Heart left ventricle (tissue), 16 donors: ENCODE data around the gene RFX6. TPM values are rescaled to one million over a fixed set of nuclear protein-coding genes. Genes with fewer than 3 reads are reported as not detected.

Experiments used
- ATAC-seq, 4 donors: fragments of 200-7000 bp; cut with Tn5 transposase; one replicate each; pipeline ENCODE4 v1.9.1; 2020 to 2022; ENCODE audit warnings: moderate library complexity in 4 of 4, mild to moderate bottlenecking in 3 of 4, moderate number of reproducible peaks in 1 of 4
- DNase-seq, 5 donors: peaks; one replicate each; pipeline ENCODE4 v3.0.0-alpha.2; 2020
- H3K27ac ChIP-seq, 12 donors: fragments of 200-600 bp; sonication (generic) in 4 of 12; one replicate each; pipeline versions ENCODE4 v1.5.0 to v1.8.0; 2016 to 2022; ENCODE audit warnings: mild to moderate bottlenecking in 2 of 12
- H3K27me3 ChIP-seq, 9 donors: fragments of 200-600 bp; sonication (generic) in 2 of 9; one replicate each; pipeline versions ENCODE4 v1.5.1 to v1.8.0; 2016 to 2022; ENCODE audit warnings: mild to moderate bottlenecking in 3 of 9
- H3K36me3 ChIP-seq, 9 donors: fragments of 200-600 bp; sonication (generic) in 2 of 9; one replicate each; pipeline versions ENCODE4 v1.5.0 to v1.8.0; 2018 to 2022; ENCODE audit warnings: mild to moderate bottlenecking in 2 of 9
- H3K4me1 ChIP-seq, 12 donors: fragments of 200-600 bp; sonication (generic) in 4 of 12; one replicate each; pipeline versions ENCODE4 v1.5.0 to v1.8.0; 2016 to 2022; ENCODE audit warnings: mild to moderate bottlenecking in 3 of 12
- H3K4me3 ChIP-seq, 12 donors: fragments of 200-600 bp; sonication (generic) in 4 of 12; one replicate each; pipeline versions ENCODE4 v1.5.0 to v1.8.0; 2017 to 2022; ENCODE audit warnings: mild to moderate bottlenecking in 9 of 12, moderate library complexity in 4 of 12
- H3K9me3 ChIP-seq, 12 donors: fragments of 200-600 bp; sonication (generic) in 4 of 12; one replicate each; pipeline versions ENCODE4 v1.5.0 to v1.8.0; 2016 to 2022; ENCODE audit warnings: mild to moderate bottlenecking in 1 of 12
- POLR2A ChIP-seq, 2 donors: fragments of 450-650 bp; IDR thresholded peaks; one replicate each; pipeline ENCODE4 v1.6.1; 2017; ENCODE audit warnings: antibody characterized with exemption in 2 of 2, mild to moderate bottlenecking in 2 of 2, moderate library complexity in 2 of 2
- WGBS, 4 donors: extraction: QIAGEN DNeasy Blood & Tissue Kit in 2 of 4; methylation state at CpG; one replicate each; pipeline versions ENCODE4 v1.1.5 to v1.1.7; 2013 to 2018; 5-methylcytosine and 5-hydroxymethylcytosine counted together
- intact Hi-C, 10 donors: fragments of 100-400 bp; cut with DNase I; formaldehyde crosslinking; loops; one replicate each; pipeline versions ENCODE4 v1.11.1 to v1.14.2; 2022
- polyA plus RNA-seq, 2 donors: library from polyadenylated mRNA; stranded (reverse); fragments of 200-250 nt; gene quantifications; one replicate each; pipeline ENCODE4 v1.2.3, GENCODE V29; 2013
- total RNA-seq, 9 donors: library from RNA; depleted of rRNA in 2 of 9; stranded (reverse); fragments of >200 nt in 2 of 9; fragmentation: NEBNext Ultra II Directional in 3 of 9; extraction: Animal tissue kit (Norgen Biotek cat#: 25700) in 3 of 9; gene quantifications; one replicate each; pipeline versions ENCODE4 v1.1.0 to v1.2.4, GENCODE V29; 2016 to 2023
- TF ChIP-seq, protein P1 (sequence below), 12 donors: fragments of 200-600 bp; sonication (generic) in 4 of 12; IDR thresholded peaks; one replicate each; pipeline versions ENCODE4 v1.5.0 to v1.8.0; 2018 to 2022; ENCODE audit warnings: antibody characterized with exemption in 12 of 12, mild to moderate bottlenecking in 5 of 12
- donor health status: ischemic (EF 13 %, LVEDD 7.1; RV severe dilation, severe dysfunction).
- donor health status: healthy with polysubstance abuse.
- donor health status: DM: no; HTN: yes; CAD: no.
- donor health status: DM: no; HTN: no; CAD: no.
- donor health status: ischemic (EF 25% LVEDD 6.9; RV normal size, moderate dysfunction).
- donor health status: ischemic (EF 25% LVEDD 5.7; RV mildly dilated, moderate dysfunction).
- donor health status: healthy.
- donor health status: DM: yes; HTN: yes; CAD: no.
- donor health status: ischemic (EF 35%, LVEDD 5.7; RV mildly dilated, moderate dysfunction).
- donor health status: nonischemic (EF 11% LVEDD 7.7; RV severe dilation, severe dysfunction).
- donor health status: DM: yes; HTN: yes; CAD: no.
- donor health status: PGD.
- donor health status: ischemic (EF 29% LVEDD 5.4; RV normal size, mild dysfunction).
- donor health status: nonischemic (EF 23%, LVEDD 6.1; RV moderate dilation, normal function).

The RFX6 gene
- total and polyA plus RNA-seq, 11 donors, result not detected

DNA sequence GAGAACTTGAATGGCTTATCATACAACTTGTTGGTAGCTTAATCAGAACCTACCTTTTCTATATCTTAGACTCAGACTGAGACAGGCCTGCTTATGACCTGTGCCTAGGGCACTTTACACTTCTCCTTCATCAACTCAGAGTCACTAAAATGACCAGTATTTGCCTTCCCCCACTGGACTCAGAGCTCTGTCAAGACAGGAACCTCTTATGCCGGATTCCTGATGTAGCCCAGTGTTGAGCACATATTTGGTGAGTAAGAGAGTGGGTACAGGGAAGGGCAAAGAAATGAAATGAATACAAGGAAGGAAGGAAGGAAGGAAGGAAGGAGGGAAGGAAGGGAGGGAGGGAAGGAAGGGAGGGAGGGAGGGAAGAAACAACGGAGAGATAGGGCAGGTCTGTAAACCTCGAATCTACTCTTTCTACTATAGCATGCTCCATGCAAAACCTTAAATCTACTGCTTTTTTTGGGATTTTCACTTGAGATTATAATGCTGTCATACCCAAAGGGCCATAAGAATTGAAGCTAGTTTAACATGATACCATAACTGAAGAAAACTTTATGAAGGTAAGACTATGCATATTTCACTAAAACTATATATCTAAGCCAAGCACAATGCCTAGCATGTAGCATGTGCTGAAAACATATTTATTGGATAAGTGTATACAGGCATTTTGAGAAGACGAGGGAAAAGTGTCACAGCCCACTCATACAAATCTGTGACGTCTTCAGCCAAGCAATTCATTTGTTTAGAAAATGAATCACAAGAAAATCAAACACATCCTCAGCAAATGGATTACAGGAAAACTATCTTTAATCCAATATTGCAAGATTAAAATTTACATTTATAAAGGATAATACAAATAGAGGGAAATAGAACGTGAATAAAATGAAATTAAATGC is 89.9 kb downstream of the RFX6 start:
- ATAC-seq (no peak), DNase-seq (no peak)
- H3K4me3 ChIP-seq, result no peak overlapping the region
- H3K27me3 ChIP-seq, result peaks cover 0 to 6% (median 0%) of the 10 kb centered on the region in 9 donors
- 59 to 65% (median 64%) methylated on average over 6 of the region's 6 CpGs for WGBS, 4 donors
- intact Hi-C loops, result loop anchor here in 5 of 10 donors (5.0 to 10.0 kb wide), 2 partner anchors 182 to 185 kb away; no protein-coding TSS in a partner anchor
- H3K36me3 ChIP-seq, result no peaks in the 10 kb centered on the region
- H3K27ac ChIP-seq, result no peak overlapping the region
- no peaks in the 10 kb centered on the region for H3K4me1 ChIP-seq
- no peak for TF ChIP-seq POLR2A (IDR thresholded peaks at IDR 0.05)
- TF ChIP-seq, protein P1, sequence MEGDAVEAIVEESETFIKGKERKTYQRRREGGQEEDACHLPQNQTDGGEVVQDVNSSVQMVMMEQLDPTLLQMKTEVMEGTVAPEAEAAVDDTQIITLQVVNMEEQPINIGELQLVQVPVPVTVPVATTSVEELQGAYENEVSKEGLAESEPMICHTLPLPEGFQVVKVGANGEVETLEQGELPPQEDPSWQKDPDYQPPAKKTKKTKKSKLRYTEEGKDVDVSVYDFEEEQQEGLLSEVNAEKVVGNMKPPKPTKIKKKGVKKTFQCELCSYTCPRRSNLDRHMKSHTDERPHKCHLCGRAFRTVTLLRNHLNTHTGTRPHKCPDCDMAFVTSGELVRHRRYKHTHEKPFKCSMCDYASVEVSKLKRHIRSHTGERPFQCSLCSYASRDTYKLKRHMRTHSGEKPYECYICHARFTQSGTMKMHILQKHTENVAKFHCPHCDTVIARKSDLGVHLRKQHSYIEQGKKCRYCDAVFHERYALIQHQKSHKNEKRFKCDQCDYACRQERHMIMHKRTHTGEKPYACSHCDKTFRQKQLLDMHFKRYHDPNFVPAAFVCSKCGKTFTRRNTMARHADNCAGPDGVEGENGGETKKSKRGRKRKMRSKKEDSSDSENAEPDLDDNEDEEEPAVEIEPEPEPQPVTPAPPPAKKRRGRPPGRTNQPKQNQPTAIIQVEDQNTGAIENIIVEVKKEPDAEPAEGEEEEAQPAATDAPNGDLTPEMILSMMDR (IDR thresholded peaks at IDR 0.05), result no peak
- no peaks in the 10 kb centered on the region for H3K9me3 ChIP-seq

DNA sequence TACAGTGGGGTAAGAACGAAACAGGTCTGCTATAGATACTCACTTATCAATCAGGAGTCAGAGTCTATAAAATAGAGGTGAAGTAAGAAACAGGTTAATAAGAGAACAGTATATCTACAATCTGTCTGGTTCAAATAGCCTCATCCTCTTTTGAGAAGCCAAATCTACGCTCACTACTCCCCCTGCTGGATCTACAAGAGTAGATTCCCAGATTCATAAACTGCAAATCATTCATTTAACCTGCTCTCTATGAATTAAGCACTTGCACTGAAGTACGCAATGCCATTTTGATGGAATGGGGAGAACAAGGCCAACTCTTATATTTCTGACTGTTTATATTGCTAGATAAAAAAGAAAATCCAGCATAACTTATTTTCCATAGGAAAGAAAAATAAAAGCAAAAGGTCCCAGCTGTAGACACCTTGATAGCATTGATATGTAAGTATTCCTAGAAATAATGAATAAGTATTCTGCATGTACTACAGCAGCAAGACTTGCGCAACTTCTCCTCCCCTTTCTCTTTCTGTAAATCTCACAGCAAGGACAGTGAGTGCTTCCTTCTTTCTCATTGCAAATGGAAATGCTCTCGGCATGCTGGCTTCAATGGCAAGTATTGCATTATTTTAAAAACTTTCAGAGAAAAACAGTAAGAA is 92.3 kb downstream of the RFX6 start:
- TF ChIP-seq, protein P1 (IDR thresholded peaks at IDR 0.05), result peak; percentile 46 to 73 (median 60)
- no peak for TF ChIP-seq POLR2A (IDR thresholded peaks at IDR 0.05)
- DNase-seq (peak in 1 of 5 donors; percentile 15), ATAC-seq (no peak)
- WGBS, 4 donors, result 27 to 29% (median 28%) methylated on average over 5 of the region's 5 CpGs
- Histone ChIP-seq H3K4me1 (no peaks in the 10 kb centered on the region), H3K36me3 (no peaks in the 10 kb centered on the region), H3K27me3 (peaks cover 0 to 6% (median 0%) of the 10 kb centered on the region in 9 donors), H3K9me3 (no peaks in the 10 kb centered on the region), H3K4me3 (no peak overlapping the region), H3K27ac (no peak overlapping the region)
- intact Hi-C loops, result loop anchor here in 5 of 10 donors (5.0 to 10.0 kb wide), 2 partner anchors 185 to 187 kb away; no protein-coding TSS in a partner anchor

DNA sequence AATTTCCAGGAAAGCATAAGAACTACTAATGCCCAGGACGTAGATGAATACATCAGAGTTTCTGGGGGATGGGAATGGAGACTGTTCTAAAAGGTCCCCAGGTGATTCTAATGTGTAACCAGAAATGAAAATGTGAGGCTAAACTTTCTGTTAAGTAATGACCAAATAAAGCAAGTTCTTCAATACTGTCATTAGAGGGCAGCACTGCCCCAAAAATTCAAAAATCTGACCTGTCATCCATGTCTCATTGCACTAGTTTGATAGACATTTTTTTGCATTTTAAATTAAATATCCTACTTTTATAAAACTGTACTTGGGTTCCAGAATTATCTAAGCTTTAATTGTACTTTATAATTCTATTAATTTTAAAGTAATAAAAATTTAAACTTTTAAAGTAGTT is 94.9 kb downstream of the RFX6 start:
- Histone ChIP-seq H3K36me3 (no peaks in the 10 kb centered on the region), H3K9me3 (no peaks in the 10 kb centered on the region), H3K27me3 (peaks cover 0 to 6% (median 0%) of the 10 kb centered on the region in 9 donors), H3K27ac (no peak overlapping the region), H3K4me1 (no peaks in the 10 kb centered on the region), H3K4me3 (no peak overlapping the region)
- intact Hi-C loops, result loop anchor here (2.0 to 10.0 kb wide), 9 partner anchors 90 to 345 kb away; no protein-coding TSS in a partner anchor
- DNase-seq, result peak in 2 of 5 donors; percentile 6 to 18
- WGBS, 4 donors, result 0 to 1% (median 1%) methylated on average over 1 of the region's 1 CpG
- TF ChIP-seq, protein P1 (IDR thresholded peaks at IDR 0.05), result peak; percentile 41 to 67 (median 54)
- no peak for TF ChIP-seq POLR2A (IDR thresholded peaks at IDR 0.05)
- ATAC-seq, result no peak

DNA sequence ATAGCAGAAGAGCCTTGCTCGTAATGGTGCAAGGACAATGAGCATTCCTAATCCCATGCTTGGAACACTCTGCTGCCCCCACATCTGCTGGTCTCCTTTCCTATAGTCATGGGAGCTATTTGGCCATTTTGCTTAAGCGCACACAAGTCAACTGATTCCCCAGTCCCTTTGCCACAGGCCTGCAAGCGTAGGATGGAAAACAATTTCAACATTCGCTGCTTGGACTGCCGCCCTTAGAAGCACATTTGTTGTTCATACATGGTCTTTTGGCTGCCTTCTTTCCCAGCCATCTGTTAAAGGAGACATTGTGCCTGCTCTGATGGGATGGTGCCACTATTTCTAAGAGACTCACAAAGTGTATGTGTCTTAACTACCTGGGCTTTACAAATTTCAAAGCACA is 96.9 kb downstream of the RFX6 start:
- no peaks in the 10 kb centered on the region for H3K36me3 ChIP-seq
- TF ChIP-seq, protein P1 (IDR thresholded peaks at IDR 0.05), result no peak
- TF ChIP-seq POLR2A (IDR thresholded peaks at IDR 0.05), result no peak
- 65 to 74% (median 74%) methylated on average over 5 of the region's 5 CpGs for WGBS, 4 donors
- H3K27ac ChIP-seq, result no peak overlapping the region
- intact Hi-C loops, result loop anchor here (2.0 to 10.0 kb wide), 9 partner anchors 92 to 343 kb away; no protein-coding TSS in a partner anchor
- peaks cover 0 to 4% (median 0%) of the 10 kb centered on the region in 9 donors for H3K27me3 ChIP-seq
- no peaks in the 10 kb centered on the region for H3K9me3 ChIP-seq
- DNase-seq (no peak), ATAC-seq (no peak)
- H3K4me1 ChIP-seq, result no peaks in the 10 kb centered on the region
- no peak overlapping the region for H3K4me3 ChIP-seq
